Stimulated activated CD4-positive, alpha-beta T cell treated with anti-CD3 and anti-CD28 coated beads, Interleukin-12 subunit alpha, Interleukin-12 subunit beta, amount 100 ng/mL, for 24 hours (primary cell): ENCODE measurements around the gene C1QTNF5.

Source experiments
- DNase-seq, 2 experiments: peaks; one replicate each; pipeline ENCODE4 v3.0.0-alpha.2; 2020; ENCODE audit warnings: low read depth in 2 of 2

C1QTNF5 gene

DNA sequence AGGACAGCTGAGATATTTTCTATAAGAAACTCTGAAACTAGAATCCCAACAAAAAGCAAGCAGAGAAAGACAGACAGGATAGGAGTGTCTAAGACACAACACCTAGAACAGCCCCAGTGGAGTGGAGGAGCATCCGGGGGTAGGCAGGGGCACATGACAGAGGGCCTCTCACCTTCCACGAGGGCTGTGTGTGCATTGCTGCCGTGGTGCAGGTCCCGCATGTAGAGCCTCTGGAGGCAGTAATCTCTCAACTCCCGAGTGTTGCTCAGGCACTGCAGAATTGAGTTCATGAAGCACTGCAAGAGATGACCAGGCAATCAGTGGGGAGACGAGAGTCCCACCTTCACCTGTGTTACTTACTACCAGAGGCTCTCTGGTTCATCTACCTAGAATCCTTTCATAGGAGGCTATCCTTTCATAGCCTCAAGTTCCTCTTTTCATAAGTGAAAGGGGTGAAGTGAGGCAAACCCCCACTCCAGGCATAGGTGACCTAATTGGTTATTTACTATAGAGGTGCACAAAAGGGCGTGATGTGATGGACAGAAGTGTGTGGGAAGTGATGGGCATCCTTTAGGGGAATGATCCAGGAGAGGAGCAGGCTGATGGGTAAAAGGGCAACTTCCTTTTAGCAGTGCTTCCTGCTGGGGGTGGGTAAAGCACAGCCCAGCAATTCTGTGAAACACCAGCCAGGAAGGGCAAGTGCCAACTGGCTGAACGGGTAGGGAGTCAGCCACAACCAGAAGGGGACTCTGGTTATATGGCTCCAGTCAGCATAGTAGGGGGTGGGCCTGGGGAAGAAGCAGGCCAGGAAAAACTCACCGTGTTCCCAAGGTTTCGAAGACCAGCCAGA, 18.9 kb upstream of the C1QTNF5 start:
- DNase-seq = no peak

DNA sequence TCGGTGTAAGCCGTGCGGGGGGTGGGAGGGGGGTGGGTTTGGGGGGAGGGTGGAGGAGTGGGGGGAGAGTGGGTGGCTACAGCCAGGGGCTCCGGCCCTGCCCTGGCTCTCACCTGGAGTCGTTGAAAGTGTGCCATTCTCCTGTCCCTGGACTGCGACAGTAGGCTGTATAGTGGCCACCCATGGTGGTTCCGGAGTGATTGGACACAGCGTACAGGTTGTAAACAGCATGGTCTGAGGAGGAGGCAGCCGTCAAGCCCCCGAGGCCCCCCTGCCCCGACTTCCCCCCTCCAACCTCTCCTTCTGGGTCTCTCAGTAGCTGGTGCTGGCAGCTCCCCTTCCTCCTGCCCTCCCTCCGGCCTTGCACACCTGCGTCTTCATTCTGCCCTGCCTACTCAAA, 16.4 kb upstream of the C1QTNF5 start:
- DNase-seq = no peak

DNA sequence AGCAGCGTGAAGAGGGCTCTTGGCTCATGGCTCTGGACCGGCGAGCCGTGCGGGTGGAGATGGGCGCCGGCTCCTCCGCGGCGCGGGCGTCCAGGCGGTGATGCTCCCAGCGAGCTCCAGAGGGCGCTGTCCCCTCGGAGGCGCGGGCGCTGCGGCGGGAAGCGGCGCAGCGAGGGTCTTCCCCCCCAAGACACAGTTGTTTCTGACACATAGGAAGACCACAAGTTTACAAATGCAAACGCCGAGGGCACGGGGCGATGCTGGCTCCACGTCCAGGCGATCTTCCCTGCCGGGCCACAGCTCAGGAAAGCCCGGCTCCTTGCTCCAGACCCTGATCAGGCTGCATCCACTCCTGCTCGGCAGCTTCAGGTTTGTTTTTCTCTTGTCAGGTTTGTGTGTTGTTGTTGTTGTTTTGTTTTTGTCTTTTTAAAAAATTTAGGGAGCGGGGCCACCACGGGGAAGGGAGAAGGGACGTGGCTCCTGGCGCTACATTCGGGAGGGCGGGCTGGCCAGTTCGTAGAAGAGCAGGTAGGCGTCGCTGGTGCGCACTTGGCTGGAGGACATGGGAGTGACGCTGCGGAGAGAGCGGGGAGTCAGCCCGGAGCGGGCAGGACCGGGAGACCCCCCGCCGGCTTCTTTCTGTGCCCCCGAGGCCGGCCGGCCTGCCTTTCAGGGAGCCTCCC, 15.8 kb upstream of the C1QTNF5 start:
- peak; percentile 43 to 73 for DNase-seq

DNA sequence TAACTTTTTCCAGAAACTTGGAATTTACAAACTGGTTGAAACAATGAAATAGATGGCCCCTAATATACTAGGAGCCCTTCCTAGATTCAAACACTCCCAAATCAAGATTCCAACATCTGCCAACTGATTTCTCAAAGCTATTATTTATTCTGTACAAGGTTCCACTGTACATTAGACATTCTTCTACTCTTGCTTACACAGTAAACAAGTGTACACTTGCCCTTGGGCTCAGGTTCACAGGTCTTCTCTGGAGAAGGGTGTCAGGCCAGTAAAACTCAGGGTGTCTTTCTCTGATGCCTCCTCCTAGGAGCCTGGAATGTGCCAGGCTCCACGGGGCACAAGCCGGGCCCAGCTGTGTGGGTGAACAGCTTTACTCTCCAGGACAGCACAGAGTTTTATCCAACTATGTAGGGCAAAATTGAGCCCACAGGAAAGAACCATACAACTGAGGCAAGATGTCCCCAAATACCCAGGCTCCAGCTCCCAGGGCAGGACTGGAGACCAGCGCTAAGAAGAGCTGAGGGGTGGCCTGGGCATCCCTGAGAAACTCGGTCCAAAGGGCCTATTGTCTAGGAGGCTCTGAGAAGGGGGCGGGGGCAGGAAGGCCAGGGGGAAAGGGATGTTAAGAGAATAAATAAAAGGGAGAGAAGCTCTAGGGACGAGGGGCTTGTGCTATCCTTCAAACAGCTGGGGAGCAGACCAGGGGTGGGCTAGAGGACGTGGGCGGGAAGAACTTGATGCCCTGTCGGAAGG, 14.6 kb upstream of the C1QTNF5 start:
- DNase-seq = no peak

DNA sequence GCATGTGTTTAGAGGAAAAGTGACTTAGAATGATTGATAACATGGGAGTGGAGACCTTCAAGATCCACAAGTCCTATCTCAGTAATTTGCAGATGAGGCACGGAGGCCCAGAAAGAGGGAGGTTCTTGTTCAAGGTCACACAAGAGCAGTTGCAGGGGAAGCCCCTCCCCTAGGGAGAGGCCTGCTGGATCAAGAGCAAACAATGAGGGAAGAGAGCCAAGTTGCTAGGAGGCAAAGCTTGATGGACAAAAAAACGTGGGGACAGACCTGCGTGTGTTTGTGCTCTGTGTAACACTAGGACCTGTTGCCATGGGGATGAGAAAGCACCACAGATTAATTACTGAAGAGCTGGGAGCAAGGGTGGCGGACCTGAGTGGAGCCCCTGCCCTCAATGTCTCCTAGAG, 12.2 kb upstream of the C1QTNF5 start:
- DNase-seq = no peak

DNA sequence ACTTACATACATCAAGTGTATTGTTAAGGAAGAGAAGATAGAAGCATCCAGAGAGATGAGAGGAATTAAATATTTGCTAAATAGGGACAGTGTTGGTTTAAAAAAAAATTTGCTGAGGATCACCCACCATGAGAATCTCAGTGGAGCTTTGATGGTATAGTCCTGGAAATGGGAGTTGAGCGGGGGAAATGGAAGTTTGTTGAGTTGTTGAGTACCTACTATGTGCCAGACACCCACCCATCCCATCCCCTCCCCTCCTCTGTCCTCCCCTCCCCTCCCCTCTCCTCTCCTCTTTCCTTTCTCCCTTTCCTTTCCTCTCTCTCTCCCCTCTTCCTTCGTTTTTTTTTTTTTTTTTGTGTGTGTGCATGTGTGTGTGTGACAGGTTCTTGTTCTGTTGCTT, 10.5 kb upstream of the C1QTNF5 start:
- no peak for DNase-seq

DNA sequence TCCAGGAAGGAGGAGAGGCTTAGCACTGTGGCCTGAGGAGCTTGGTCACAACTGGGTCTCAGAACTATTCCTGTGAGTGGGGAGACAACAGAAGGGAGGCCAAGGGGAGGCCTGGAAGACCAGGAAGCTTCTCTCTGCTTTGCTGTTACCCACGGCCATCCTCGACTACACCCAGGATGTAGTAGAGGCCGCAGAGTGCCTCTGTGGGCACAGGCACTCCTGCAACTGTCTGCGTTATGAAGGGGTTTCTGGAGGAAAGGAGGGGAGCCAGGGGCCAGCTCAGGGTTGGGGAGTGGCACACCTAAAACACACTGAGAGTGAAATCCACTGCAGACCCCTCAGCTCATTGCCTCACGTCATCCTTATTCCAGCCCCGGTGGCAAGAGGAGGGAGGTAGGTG, 9.6 kb upstream of the C1QTNF5 start:
- no peak for DNase-seq

DNA sequence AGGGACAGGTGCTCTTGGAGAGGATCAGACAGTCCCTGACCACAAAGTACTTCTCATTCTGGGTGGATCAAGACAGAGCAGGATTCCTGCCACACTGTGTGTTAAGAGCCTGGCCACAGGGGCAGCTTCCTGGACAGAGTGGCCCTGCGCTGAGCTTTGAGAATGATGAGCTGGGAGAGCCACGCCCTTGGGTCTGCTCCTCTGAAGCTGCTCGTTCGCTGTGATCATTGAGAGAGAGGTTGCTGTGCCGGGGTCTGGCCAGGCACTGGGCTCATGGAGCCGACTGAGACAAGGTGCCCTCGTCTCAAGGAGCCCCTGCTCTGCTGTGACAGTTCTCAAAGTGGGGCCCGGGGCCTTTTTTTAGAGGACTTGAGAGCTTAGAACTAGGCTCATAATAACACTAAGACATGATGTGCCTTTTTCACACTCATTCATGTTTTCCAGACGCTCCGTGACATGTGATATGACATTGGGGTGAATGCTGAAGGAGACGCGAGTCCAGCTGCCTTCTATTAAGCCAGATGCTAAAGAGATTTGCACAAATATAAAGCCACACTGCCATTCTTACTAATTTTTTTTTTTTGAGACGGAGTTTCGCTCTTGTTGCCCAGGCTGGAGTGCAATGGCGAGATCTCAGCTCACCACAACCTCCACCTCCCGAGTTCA, 7.4 kb upstream of the C1QTNF5 start:
- no peak for DNase-seq

DNA sequence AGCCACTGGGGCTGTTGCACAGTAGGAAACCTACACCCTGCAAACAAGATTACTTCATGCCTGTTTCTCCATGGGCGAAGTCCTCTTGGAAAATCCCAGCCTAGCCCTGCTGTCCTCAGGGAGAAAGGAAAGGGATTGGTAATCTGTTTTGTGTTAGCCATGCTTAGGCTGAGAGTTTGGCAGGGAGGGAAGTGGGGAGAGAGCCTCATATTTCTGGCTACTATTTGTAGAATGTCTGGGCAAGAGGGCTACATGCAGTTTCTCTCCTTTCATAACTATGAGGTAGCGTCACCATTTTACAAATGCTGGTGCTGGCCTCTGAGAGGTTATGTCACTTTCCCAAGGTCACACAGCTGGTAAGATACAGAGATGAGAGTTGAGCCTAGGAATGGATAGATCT, 6.6 kb upstream of the C1QTNF5 start:
- DNase-seq = no peak

DNA sequence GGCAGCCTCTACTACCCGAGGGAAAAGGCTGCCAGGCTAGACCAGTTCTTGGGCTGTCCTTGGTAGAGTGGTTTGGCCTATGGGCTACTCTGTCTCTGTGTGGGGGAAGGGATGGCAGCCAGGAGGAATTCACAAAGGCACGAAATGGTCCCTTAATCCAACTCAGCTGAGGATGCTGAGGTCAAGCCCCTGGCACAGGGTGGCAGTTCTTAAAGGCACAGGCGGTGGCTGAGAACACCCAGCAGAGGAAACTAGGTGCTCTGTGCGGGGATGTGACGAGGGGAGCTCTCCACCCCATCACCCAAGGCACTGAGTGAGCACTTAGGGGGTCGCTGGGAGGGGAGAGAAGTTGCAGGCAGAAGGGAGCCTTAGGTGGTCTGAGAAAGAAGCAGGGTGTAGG, 5.9 kb upstream of the C1QTNF5 start, which contains the start of gene MFRP:
Gene MFRP (minus strand): TSS at position 101 of the 400 bp plus-strand sequence. CDS start 192 bp downstream, outside the sequence.
- no peak for DNase-seq

DNA sequence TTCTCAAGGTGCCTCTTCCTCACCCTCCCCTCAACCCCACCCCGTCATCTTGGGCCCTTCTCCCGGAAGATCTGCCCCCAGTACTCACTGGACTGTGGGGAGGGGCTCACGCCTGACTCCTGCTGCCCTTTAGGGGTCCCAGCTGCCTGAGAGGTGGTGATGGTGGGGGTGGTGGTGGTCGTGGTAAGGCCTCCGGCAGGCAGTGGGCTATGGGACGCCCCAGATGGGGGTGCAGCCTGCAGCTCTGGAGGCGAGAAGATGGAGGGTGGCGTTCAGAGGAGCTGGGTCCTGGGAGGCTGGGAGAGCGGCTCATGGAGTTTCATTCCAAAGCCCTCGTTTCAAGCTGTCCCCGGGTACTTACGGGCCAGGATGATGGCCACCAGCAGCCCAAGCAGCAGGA, 5.0 kb upstream of the C1QTNF5 start:
- DNase-seq = no peak

DNA sequence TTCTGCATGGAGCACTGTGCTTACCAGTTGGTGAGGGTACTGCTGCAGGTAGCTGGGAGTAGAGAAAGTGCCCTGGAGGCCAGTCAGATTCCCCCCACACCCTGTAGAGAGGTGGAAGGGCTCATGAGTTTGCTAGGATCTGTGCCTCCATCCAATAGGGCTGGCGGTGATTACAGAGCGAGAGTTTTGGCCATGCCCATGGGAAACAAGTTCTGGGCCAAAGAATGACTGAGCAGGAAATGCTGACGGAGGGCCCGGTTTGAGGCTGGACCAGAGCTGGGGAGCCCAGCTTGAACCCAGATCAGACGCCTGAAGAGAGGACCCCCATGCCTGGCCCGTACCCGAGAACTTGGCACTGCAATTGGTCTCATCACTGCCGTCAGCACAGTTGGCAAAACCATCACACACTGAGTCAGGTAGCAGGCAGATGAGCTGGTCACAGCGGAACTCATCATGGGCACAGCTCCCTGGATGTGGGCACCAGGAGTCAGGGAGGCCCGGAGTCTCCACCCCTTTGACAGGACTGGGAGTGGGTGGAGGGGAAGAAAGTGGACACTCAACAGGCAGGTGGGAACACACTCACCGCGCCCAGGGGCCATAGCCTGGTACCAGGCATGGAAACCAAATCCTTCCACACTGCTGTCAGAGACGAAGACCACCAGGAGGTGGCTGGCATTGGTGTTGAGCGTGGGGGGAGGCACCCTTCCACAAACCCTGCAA, 3.8 kb upstream of the C1QTNF5 start:
- no peak for DNase-seq

DNA sequence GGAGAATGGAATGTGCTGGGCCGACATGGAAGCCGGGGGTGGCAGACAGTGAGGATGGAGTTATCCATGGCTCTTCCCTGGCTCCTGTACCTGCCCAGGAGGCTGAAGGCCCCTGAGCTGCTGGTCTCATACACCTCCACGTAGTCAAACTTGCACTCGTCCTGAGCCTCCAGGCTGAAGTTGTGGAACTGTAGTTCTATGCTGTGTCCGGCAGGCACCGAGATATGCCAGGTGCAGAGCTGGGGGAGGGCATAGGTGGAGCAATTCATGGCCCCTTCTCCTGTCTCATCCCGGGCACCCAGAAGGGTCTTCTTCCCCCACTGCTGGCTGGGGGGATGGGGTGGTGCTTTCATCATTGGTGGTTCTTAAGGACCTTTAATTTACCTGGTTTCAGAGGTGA, 3.0 kb upstream of the C1QTNF5 start:
- DNase-seq = no peak

DNA sequence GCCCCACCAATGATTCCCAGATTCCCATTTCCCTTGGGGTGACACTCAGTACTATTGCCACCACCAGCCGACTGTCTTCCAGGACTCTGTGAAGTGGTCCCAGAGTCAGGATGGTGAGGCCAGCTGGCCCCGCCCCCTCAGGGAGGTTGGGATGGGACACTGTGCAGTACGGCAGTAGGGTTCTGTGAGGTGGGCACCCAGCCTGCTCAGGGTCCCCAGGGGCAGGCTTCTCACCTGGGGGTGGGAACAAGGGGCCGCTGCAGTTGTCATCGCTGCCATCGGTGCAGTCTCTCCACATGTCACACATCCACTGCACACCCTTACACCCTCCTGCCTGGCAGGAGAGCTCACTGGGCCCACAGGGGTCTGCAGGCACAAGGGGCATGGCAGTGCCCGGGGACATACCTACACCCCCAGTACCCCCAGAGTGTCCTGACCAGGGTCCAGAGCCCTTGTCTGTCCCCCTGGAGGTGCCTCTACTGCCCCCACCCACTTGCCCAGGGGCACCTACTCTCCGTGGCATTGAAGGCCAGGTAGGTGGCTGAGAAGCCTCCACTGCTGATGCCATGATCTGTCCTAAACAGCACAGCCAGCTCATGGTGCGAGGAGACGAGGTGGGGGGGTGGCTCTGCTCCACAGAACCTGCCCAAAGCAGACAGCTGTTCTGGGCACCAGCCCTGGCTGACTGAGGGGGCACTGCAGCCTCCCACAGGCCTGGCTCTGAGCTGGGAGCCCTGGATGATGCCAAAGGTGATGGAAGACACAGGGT, 1.9 kb upstream of the C1QTNF5 start:
- DNase-seq = no peak

DNA sequence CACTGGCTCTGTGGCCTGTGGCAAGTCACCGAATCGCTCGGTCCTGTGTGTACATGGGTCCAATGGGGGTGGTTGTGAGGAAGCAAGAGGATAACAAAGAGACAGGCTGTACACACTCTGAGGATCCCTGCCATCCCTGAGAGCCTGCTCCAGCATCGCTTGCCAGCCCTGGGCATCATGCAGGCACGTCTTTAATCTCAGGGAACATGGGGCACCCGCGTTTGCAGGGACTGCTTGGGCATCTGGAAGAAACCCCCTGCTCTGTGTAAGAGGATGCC, 1.3 kb upstream of the C1QTNF5 start:
- no peak for DNase-seq

DNA sequence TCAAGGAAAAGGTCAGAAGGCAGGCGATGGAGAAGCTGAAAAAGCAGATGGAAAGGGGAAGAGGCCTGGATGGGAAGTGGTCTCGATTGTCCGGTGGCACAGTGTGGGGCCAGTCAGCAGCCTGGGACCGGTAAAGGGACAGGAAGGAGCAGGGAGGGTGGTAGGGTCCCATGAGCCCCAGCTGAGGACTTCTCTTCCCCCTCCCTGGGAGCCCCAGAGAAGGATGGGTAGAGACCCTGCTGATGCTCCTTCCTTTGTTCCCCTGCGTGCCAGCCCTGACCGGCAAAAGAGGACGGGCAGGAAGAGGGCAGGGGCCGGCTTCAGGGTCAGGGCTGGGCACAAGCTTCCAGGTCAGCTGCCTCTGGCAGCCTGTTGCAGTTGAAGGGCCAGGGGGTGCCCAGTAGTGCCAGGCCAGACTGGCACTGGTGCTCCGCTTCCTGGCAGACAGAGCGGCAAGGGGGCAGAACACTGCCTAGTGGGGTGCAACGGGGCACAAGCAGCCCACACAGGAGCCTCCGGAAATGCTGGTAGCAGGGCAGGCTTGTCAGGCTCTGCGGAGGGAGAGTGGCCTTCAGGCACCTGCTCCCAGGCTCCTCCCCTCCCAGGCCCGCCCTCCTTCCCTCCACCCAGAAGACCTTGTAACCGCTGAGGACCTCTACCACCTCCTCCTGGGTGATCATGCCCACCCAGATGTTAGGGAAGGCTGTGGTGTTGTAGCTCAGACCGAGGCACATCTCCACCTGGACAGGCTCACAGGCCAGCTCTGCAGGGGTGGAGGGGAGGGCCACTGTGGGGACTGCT, 739 bp upstream of the C1QTNF5 start:
- no peak for DNase-seq

DNA sequence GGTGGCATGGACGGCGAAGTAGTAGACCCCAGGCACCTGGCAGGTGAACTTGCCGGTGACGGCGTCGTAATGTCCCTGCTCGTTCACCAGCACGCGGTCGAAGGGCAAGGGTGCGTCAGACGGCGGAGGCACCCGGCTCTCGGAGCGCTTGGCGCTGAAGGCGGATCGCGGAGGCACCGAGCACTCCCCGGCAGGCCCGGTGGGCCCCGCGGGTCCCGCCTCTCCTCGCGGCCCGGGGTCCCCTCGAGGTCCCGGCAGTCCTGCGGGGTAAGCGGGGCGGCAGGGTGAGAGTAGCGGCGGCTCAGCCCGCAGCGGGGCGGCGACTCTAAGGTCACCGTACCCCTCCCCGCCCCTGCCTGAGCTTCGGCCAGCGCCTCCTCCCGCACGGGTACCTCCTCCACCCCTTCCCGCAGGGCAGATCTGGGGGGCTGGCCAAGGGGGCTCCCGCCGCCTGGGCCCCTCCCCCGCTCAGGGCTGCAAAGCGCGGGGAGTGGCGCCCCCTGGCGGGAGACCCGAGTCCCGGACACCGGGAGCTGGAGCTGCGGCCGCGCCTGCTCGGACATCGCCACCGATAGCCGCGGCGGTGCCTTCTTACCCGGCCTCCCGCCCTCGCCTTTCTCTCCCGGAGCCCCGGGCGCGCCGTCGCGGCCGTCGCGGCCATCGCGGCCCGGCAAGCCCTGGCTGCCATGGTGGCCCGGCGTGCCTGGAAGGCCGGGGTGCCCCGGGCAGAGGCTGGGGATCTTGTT, 921 bp downstream of the C1QTNF5 start:
- no peak for DNase-seq

DNA sequence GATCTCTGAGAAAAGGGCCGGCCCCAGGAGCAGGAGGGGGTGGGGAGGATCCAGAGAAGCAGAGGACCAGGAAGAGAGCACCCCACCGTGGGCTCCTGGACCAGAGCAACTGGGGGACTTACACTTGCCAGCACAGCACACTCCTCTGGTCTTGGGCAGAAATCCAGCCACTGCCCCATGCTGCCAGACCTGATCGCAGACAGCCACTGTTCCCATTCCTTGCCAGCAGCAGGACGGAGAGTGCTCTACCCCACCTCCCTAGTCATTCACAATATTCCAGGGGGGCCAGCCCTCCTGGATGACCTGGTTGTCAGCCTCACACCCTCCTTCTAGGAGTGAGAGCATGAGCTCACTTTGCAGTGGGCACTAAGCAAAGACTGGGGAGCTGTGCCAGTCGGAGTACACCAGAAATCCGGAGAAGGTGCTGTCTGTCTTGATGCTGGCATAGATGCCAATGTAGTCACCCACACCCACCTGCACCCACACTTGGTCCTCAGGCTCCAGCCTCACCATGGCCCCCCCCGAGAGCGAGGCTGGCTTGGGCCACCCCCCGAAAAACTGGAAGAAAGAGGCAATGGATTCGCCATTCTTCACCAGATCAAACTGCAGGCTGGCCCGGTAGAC, 1.6 kb downstream of the C1QTNF5 start:
- no peak for DNase-seq
